ENCODE results near the gene POLQ.
A peak's percentile ranks its signal among the peaks of the same experiment; 100 is the strongest.

DNA sequence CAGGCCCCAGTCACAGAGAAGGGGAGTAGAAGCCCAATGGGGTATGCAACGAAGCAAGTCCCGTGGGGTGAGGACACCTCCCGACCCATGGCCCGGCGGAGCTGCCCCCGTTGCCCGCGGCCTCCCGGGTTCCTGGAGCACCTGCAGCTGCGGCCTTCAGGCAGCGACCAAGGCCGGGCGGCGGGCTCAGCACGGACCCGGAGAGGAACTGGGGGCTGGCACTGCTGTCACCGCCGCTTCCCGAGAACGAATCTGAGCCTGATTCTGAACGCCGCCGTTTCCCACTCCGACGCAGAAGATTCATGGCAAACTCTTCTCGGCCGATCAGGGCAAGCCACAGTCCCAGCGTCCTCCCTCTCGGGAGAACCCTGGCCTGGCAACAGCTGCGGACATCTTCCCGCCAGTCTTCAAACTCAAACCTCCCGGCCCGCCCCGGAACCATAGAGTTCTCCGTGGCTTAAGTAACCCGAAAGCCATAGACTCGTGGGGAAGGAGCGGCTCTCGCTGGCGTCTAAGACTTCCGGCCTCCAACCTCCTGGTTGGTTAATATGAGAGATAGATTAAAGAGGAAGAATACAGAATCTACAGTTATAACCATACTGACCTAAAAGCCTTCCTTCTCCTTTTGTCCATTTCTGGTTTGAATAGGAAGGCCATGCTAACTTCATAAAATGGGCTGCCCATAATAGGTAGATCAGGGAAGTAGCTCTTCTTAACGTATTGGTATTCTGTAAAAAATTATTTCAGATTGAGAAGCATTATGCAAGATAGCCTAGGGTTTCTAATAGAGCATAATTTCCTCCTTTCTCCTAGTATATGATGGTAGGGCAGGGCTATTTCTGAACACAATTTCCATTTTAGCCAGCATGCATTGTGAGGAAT lies at the start of gene POLQ:
- TF ChIP-seq, protein P1, sequence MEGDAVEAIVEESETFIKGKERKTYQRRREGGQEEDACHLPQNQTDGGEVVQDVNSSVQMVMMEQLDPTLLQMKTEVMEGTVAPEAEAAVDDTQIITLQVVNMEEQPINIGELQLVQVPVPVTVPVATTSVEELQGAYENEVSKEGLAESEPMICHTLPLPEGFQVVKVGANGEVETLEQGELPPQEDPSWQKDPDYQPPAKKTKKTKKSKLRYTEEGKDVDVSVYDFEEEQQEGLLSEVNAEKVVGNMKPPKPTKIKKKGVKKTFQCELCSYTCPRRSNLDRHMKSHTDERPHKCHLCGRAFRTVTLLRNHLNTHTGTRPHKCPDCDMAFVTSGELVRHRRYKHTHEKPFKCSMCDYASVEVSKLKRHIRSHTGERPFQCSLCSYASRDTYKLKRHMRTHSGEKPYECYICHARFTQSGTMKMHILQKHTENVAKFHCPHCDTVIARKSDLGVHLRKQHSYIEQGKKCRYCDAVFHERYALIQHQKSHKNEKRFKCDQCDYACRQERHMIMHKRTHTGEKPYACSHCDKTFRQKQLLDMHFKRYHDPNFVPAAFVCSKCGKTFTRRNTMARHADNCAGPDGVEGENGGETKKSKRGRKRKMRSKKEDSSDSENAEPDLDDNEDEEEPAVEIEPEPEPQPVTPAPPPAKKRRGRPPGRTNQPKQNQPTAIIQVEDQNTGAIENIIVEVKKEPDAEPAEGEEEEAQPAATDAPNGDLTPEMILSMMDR (IDR thresholded peaks at IDR 0.05 in 2 of 3, conservative IDR thresholded peaks at IDR 0.05 in 1 of 3; ENCODE audit: borderline replicate concordance in 1 of 3, insufficient read depth in 1 of 3, low read depth in 2 of 3, low read length in 2 of 3), result no peak
- TF ChIP-seq POLR2A (IDR thresholded peaks at IDR 0.05; ENCODE audit: borderline replicate concordance, extremely low read depth, insufficient read depth, insufficient read length) (peak; percentile 39), POLR2AphosphoS5 (IDR thresholded peaks at IDR 0.05; ENCODE audit: low read depth, low read length) (peak; percentile 77), SP1 (IDR thresholded peaks at IDR 0.05; ENCODE audit: low read depth) (peak; percentile 80), CEBPB (IDR thresholded peaks at IDR 0.05; ENCODE audit: low read depth) (peak; percentile 33; the same call in 1 of the 2 replicates), EZH2 (IDR thresholded peaks at IDR 0.05) (no peak), EZH2phosphoT487 (IDR thresholded peaks at IDR 0.05; ENCODE audit: borderline replicate concordance) (no peak), JUND (IDR thresholded peaks at IDR 0.05) (no peak), EGR1 (IDR thresholded peaks at IDR 0.05; ENCODE audit: low read depth) (no peak)
- TF ChIP-seq, protein P2, sequence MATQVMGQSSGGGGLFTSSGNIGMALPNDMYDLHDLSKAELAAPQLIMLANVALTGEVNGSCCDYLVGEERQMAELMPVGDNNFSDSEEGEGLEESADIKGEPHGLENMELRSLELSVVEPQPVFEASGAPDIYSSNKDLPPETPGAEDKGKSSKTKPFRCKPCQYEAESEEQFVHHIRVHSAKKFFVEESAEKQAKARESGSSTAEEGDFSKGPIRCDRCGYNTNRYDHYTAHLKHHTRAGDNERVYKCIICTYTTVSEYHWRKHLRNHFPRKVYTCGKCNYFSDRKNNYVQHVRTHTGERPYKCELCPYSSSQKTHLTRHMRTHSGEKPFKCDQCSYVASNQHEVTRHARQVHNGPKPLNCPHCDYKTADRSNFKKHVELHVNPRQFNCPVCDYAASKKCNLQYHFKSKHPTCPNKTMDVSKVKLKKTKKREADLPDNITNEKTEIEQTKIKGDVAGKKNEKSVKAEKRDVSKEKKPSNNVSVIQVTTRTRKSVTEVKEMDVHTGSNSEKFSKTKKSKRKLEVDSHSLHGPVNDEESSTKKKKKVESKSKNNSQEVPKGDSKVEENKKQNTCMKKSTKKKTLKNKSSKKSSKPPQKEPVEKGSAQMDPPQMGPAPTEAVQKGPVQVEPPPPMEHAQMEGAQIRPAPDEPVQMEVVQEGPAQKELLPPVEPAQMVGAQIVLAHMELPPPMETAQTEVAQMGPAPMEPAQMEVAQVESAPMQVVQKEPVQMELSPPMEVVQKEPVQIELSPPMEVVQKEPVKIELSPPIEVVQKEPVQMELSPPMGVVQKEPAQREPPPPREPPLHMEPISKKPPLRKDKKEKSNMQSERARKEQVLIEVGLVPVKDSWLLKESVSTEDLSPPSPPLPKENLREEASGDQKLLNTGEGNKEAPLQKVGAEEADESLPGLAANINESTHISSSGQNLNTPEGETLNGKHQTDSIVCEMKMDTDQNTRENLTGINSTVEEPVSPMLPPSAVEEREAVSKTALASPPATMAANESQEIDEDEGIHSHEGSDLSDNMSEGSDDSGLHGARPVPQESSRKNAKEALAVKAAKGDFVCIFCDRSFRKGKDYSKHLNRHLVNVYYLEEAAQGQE (IDR thresholded peaks at IDR 0.05; ENCODE audit: low read depth), result no peak
